T-helper 1 cell treated with Interleukin-12 subunit alpha and Interleukin-12 subunit beta and Interleukin-4 antibody, amounts not matched to agents 30 μg/mL and 1 μg/mL, for 36 hours (primary cell): ENCODE results near the gene BRIP1.
"Not testable (repeated sequence)": the region's sequence is repeated elsewhere in the genome, so short reads cannot be mapped to it uniquely, and the experiment has no call there.

Source experiments
- H3K27ac Mint-ChIP-seq: one replicate; pipeline ENCODE4 v1.8.0; 2021; ENCODE audit warnings: mild to moderate bottlenecking, mixed read lengths
- H3K27me3 Mint-ChIP-seq: one replicate; pipeline ENCODE4 v1.8.0; 2021; ENCODE audit warnings: low read depth, mixed read lengths
- H3K36me3 Mint-ChIP-seq: one replicate; pipeline ENCODE4 v1.8.0; 2021; ENCODE audit warnings: low read depth, mixed read lengths
- H3K4me1 Mint-ChIP-seq: one replicate; pipeline ENCODE4 v1.8.0; 2021; ENCODE audit warnings: low read depth, mixed read lengths
- H3K4me3 Mint-ChIP-seq: one replicate; pipeline ENCODE4 v1.8.0; 2021; ENCODE audit warnings: mild to moderate bottlenecking, moderate library complexity, mixed read lengths
- H3K9me3 Mint-ChIP-seq: one replicate; pipeline ENCODE4 v1.8.0; 2021; ENCODE audit warnings: mixed read lengths

Gene BRIP1

GRCh38 chr17:61674609-61675008, 188.7 kb downstream of the BRIP1 start:
- H3K4me3 Mint-ChIP-seq, H3K4me1 Mint-ChIP-seq, H3K9me3 Mint-ChIP-seq, H3K27ac Mint-ChIP-seq, H3K36me3 Mint-ChIP-seq, H3K27me3 Mint-ChIP-seq: not testable (repeated sequence)

- H3K27me3 Mint-ChIP-seq, H3K4me1 Mint-ChIP-seq: not testable (repeated sequence)
Observed at GRCh38 chr17:61673019-61673897, 190.1 kb downstream of the BRIP1 start.

GRCh38 chr17:61672140-61672539, 191.2 kb downstream of the BRIP1 start:
- H3K4me3 Mint-ChIP-seq: no peak overlapping the region
- peaks cover 6% of the 10 kb centered on the region for H3K27me3 Mint-ChIP-seq
- no peak overlapping the region for H3K27ac Mint-ChIP-seq
- H3K36me3 Mint-ChIP-seq: no peaks in the 10 kb centered on the region
- H3K4me1 Mint-ChIP-seq: no peaks in the 10 kb centered on the region
- H3K9me3 Mint-ChIP-seq: no peaks in the 10 kb centered on the region

More at GRCh38 chr17:61673019-61673897, 190.1 kb downstream of the BRIP1 start:
- H3K4me3 Mint-ChIP-seq, H3K36me3 Mint-ChIP-seq, H3K27ac Mint-ChIP-seq, H3K9me3 Mint-ChIP-seq: not testable (repeated sequence)

- Mint-ChIP-seq H3K36me3 (no peaks in the 10 kb centered on the region), H3K4me1 (no peaks in the 10 kb centered on the region), H3K4me3 (no peak overlapping the region), H3K27me3 (peaks cover 2% of the 10 kb centered on the region), H3K9me3 (no peaks in the 10 kb centered on the region), H3K27ac (no peak overlapping the region)
Observed at GRCh38 chr17:61670691-61671090, 192.6 kb downstream of the BRIP1 start.

GRCh38 chr17:61669522-61669921, 193.8 kb downstream of the BRIP1 start:
- H3K4me1 Mint-ChIP-seq: no peaks in the 10 kb centered on the region
- no peak overlapping the region for H3K4me3 Mint-ChIP-seq
- no peaks in the 10 kb centered on the region for H3K36me3 Mint-ChIP-seq
- peaks cover 3% of the 10 kb centered on the region for H3K27me3 Mint-ChIP-seq
- no peak overlapping the region for H3K27ac Mint-ChIP-seq
- H3K9me3 Mint-ChIP-seq: no peaks in the 10 kb centered on the region

- Mint-ChIP-seq H3K27me3 (peaks cover 7% of the 10 kb centered on the region), H3K36me3 (no peaks in the 10 kb centered on the region), H3K9me3 (no peaks in the 10 kb centered on the region), H3K4me3 (no peak overlapping the region), H3K27ac (no peak overlapping the region), H3K4me1 (no peaks in the 10 kb centered on the region)
Observed at GRCh38 chr17:61668486-61668885, 194.8 kb downstream of the BRIP1 start.

- peaks cover 21% of the 10 kb centered on the region for H3K27me3 Mint-ChIP-seq
- H3K36me3 Mint-ChIP-seq, H3K4me1 Mint-ChIP-seq, H3K4me3 Mint-ChIP-seq, H3K27ac Mint-ChIP-seq, H3K9me3 Mint-ChIP-seq: not testable (repeated sequence)
Observed at GRCh38 chr17:61666406-61667088, 196.8 kb downstream of the BRIP1 start.

GRCh38 chr17:61663310-61663709, 200.0 kb downstream of the BRIP1 start:
- Mint-ChIP-seq H3K4me1 (no peaks in the 10 kb centered on the region), H3K4me3 (no peak overlapping the region), H3K36me3 (no peaks in the 10 kb centered on the region)

GRCh38 chr17:61662741-61663140, 200.6 kb downstream of the BRIP1 start:
- no peaks in the 10 kb centered on the region for H3K9me3 Mint-ChIP-seq
- H3K27me3 Mint-ChIP-seq: peaks cover 35% of the 10 kb centered on the region
- no peaks in the 10 kb centered on the region for H3K4me1 Mint-ChIP-seq
- H3K4me3 Mint-ChIP-seq: no peak overlapping the region
- H3K36me3 Mint-ChIP-seq: no peaks in the 10 kb centered on the region
- H3K27ac Mint-ChIP-seq: no peak overlapping the region

More at GRCh38 chr17:61663310-61663709, 200.0 kb downstream of the BRIP1 start:
- Mint-ChIP-seq H3K9me3 (no peaks in the 10 kb centered on the region), H3K27me3 (peaks cover 35% of the 10 kb centered on the region), H3K27ac (no peak overlapping the region)

GRCh38 chr17:61662186-61662585, 201.1 kb downstream of the BRIP1 start:
- no peak overlapping the region for H3K4me3 Mint-ChIP-seq
- H3K36me3 Mint-ChIP-seq: no peaks in the 10 kb centered on the region
- H3K27ac Mint-ChIP-seq: no peak overlapping the region
- peaks cover 40% of the 10 kb centered on the region for H3K27me3 Mint-ChIP-seq
- H3K9me3 Mint-ChIP-seq: no peaks in the 10 kb centered on the region
- H3K4me1 Mint-ChIP-seq: no peaks in the 10 kb centered on the region

GRCh38 chr17:61660746-61661485, 202.4 kb downstream of the BRIP1 start:
- no peaks in the 10 kb centered on the region for H3K4me1 Mint-ChIP-seq
- no peaks in the 10 kb centered on the region for H3K9me3 Mint-ChIP-seq
- no peaks in the 10 kb centered on the region for H3K36me3 Mint-ChIP-seq
- H3K4me3 Mint-ChIP-seq: no peak overlapping the region
- H3K27me3 Mint-ChIP-seq: peaks cover 45% of the 10 kb centered on the region
- no peak overlapping the region for H3K27ac Mint-ChIP-seq

GRCh38 chr17:61659437-61659836, 203.9 kb downstream of the BRIP1 start:
- Mint-ChIP-seq H3K4me1 (no peaks in the 10 kb centered on the region), H3K27ac (no peak overlapping the region), H3K9me3 (no peaks in the 10 kb centered on the region), H3K36me3 (no peaks in the 10 kb centered on the region), H3K4me3 (no peak overlapping the region), H3K27me3 (peaks cover 47% of the 10 kb centered on the region)

GRCh38 chr17:61658183-61658582, 205.1 kb downstream of the BRIP1 start:
- Mint-ChIP-seq H3K9me3 (no peaks in the 10 kb centered on the region), H3K27ac (no peak overlapping the region), H3K4me1 (no peaks in the 10 kb centered on the region), H3K36me3 (no peaks in the 10 kb centered on the region), H3K4me3 (no peak overlapping the region), H3K27me3 (peaks cover 46% of the 10 kb centered on the region)

- Mint-ChIP-seq H3K36me3 (no peaks in the 10 kb centered on the region), H3K27ac (no peak overlapping the region), H3K4me1 (no peaks in the 10 kb centered on the region), H3K9me3 (no peaks in the 10 kb centered on the region), H3K27me3 (peaks cover 45% of the 10 kb centered on the region), H3K4me3 (no peak overlapping the region)
Observed at GRCh38 chr17:61657338-61657737, 206.0 kb downstream of the BRIP1 start.
